Hematopoietic multipotent progenitor cell treated with erythropoietin and hydrocortisone succinate and interleukin-3 and kit ligand, for 17 days (in vitro differentiated cells): Measurements from ENCODE around the gene L1CAM.

ENCODE experiments used
- DNase-seq: peaks from one replicate; pipeline ENCODE4 v3.0.0-alpha.2; 2015; ENCODE audit warnings: low spot score

Gene L1CAM

GRCh38 chrX:153925387-153925738 is 39.4 kb upstream of the L1CAM start:
- DNase-seq: no peak

DNA sequence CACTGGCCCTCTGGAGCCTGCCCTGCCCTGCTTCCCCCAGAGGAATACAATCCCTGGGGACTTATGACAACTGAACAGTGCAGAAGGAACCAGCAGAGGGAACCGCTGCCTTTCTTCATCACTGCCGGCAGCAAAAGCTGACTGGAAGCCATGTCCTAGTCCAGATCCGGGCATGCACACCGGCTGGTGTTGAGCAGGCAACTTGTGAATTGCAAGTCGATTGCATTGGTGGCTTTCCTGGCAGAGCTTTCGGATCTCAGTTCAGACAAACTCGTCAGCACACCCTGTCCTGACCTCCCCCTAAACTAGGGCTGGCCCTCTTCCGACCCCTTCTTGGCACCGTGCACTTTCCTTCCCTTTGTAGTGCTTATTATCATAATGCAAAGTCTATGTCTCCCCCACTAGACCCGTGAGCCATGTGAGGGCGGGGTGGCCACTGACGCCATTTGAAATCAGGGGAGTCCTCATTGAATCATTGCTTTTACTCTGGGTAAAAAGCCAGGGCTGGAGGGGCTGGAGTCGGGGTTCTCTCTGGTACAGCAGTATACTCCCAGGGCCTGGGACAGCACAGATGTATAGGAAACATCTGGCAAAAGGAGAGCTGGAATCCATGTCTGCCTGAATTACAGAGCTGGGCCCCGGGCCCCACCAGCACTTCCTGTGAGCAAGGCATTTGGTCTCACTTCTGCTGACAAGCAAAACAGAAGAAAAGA is 38.3 kb upstream of the L1CAM start:
- no peak for DNase-seq

DNA sequence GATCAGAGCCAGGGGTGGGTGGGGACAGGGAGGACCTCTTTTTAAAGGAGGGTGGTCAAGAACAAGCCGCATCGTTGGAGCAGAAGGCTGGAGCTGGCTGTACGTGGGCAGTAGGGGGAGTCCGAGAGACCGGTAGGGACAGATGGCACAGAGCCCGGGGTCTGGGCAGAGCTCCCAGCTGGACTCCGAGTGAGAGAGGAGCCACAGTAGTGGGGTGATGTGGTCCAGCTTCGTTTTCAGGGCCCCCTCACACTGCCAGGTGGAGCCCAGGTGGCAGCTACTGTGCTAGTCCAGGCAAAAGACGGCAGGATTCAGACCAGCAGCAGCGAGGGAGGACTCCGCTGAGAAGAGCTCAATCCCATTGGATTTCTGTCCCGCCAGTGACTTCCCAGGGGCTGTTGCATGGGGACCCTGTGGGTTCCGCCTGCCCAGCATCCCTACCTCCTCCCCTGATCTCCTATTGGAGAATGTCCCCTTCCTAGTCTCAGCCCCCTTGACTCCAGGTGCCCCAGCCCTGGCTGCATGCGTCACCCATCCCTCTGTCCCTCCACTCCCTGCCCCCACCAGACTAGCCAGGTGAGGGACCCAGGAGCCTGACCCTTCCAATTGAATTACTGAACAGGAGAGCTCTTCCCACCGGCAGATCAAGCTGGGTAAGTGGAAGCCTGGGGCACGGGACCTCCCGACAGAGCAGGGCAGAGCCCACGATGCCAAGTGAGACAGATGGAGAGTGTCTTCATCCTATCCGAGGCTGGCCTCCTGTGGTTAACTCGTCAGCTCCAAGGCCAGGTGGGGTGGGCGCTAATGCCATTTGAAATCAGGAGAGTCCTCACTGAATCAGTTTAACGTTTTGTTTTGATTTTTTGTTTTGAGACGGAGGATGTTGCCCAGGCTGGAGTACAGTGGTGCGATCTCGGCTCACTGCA is 37.2 kb upstream of the L1CAM start:
- peak; percentile 31 for DNase-seq

- no peak for DNase-seq
Observed at GRCh38 chrX:153921511-153922446, 35.8 kb upstream of the L1CAM start.

GRCh38 chrX:153921070-153921469 is 35.1 kb upstream of the L1CAM start:
- DNase-seq: no peak

- DNase-seq: no peak
Observed at GRCh38 chrX:153920546-153920945, 34.6 kb upstream of the L1CAM start.

DNA sequence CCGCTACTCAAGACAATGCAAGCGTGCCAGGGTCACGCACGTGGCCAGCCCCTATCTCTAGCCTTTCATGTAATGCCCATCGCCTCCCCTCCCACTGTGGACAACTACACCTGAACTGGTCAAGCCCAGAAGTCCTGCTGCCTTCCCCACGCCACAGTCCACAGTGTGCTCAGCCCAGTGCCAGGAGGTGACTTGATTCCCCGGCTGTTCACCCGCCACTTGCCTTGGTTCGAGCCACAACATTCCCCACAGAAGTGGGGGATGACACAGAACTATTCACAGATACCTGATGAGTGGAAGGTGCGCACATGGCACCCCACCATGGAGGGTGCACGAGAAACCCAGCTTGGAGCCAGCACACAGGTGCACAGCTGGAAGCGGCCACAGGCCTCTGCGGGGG is 33.3 kb upstream of the L1CAM start:
- no peak for DNase-seq

GRCh38 chrX:153917869-153918268 is 31.9 kb upstream of the L1CAM start:
- no peak for DNase-seq

GRCh38 chrX:153913701-153914100 is 27.7 kb upstream of the L1CAM start:
- no peak for DNase-seq

GRCh38 chrX:153913211-153913610 is 27.2 kb upstream of the L1CAM start:
- no peak for DNase-seq

DNA sequence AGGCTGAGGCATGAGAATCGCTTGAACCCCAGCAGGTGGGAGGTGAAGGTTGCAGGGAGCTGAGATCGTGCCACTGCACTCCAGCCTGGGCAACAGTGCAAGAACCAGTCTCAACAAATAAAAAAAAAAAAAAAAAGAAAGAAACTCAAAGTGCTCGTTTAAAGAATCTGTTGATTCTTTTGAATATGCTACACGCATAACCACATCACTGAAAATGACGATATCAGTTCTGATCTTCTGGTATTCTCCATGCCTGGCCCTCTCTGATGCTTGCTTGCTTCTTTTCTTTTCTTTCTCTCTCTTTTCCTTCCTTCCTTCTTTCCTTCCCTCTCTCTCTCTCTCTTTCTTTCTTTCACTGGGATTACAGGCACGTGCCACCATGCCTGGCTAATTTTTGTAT is 25.8 kb upstream of the L1CAM start:
- no peak for DNase-seq

GRCh38 chrX:153910446-153910845 is 24.5 kb upstream of the L1CAM start:
- no peak for DNase-seq

DNA sequence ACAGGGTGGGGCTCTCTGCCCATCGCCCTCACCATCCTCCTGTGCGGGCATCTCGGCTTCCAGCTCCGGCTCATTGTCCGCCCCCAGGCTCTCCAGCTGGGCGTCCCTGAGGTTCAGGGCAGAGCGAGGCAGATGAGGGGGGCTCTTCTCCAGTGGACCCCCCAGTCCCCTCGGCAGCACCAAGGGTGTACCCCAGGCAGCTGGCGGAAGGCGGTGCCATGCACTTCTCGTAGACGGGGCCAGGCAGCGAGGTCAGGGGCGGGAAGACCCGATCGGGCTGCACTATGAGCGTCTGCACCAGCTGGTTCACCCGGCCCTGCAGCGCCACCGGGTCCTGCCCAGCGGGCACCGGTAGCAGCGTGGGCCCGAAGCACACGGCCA is 24.0 kb upstream of the L1CAM start:
- DNase-seq: no peak

GRCh38 chrX:153909024-153909979 is 23.3 kb upstream of the L1CAM start:
- no peak for DNase-seq

DNA sequence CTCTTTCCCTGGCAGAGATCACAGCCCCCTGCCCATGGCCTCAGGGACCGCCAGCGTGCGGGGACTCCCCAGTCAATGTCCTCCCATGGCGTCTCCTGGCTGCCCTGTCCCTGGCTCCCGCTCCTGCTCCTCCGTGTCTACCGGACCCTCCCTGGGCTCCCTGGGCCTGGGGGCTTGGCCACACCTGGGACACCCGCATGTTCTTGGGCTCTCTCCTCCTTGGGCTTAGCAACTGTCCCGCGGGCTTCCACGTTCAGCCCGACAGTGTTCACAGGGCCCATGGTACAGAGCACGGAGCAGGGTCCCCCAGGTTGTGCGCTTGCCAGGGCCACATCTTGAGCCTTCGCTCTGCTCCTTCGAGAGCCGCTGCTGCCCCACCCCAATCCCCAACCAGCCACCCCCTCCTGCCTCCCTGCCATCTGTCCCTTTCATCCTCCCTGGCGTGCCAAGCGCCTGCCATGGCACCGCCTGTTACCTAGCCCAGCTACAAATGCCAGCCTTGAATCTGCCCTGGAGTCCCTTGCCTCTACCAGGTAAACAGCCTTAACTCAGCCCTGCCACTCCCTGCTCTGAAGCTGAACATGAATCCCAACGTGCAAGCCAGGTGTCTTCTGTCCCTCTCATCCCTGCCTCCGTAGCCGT is 22.4 kb upstream of the L1CAM start:
- DNase-seq: no peak

GRCh38 chrX:153907456-153907855 is 21.5 kb upstream of the L1CAM start:
- DNase-seq: no peak

- DNase-seq: no peak
Observed at GRCh38 chrX:153906126-153906917, 20.3 kb upstream of the L1CAM start.

GRCh38 chrX:153905481-153906095 is 19.6 kb upstream of the L1CAM start:
- DNase-seq: no peak
